Measurements from ENCODE around the gene CYP4B1. TPM values are rescaled to one million over a fixed set of nuclear protein-coding genes. Genes with fewer than 3 reads are reported as not detected.
"Not testable (repeated sequence)": the region's sequence is repeated elsewhere in the genome, so short reads cannot be mapped to it uniquely, and the experiment has no call there.

The CYP4B1 gene
- total RNA-seq, 1 experiment from 2014 or later: 0.24 TPM

- no peak for DNase-seq (ENCODE audit: low spot score)
- H3K9me3 Mint-ChIP-seq: peaks cover 85% of the 10 kb centered on the region
- CTCF ChIA-PET: no interaction called here
- TF ChIP-seq NFYB (CRISPR knock-in tag; conservative IDR thresholded peaks at IDR 0.05; ENCODE audit: low read depth) (no peak), NR3C1 (CRISPR knock-in tag; conservative IDR thresholded peaks at IDR 0.05; ENCODE audit: low read depth) (no peak), FOXP1 (CRISPR knock-in tag; IDR thresholded peaks at IDR 0.05; ENCODE audit: borderline replicate concordance) (no peak), PRRX2 (CRISPR knock-in tag; IDR thresholded peaks at IDR 0.05) (no peak), E2F4 (CRISPR knock-in tag; IDR thresholded peaks at IDR 0.05; ENCODE audit: borderline replicate concordance, low read depth) (no peak), SMAD3 (CRISPR knock-in tag; IDR thresholded peaks at IDR 0.05; ENCODE audit: borderline replicate concordance) (no peak)
- no peak overlapping the region for H3K4me3 Mint-ChIP-seq
- H3K27ac Mint-ChIP-seq: no peak overlapping the region
- H3K27me3 Mint-ChIP-seq (ENCODE audit: low read depth): peaks cover 24% of the 10 kb centered on the region
- no peak for ATAC-seq
- no peaks in the 10 kb centered on the region for H3K4me1 Mint-ChIP-seq
- POLR2A ChIA-PET: no interaction called here
- peaks cover 70% of the 10 kb centered on the region for H3K36me3 Mint-ChIP-seq
Observed at GRCh38 chr1:46772571-46772970, 26.3 kb upstream of the CYP4B1 start.

GRCh38 chr1:46774297-46774696 lies 24.5 kb upstream of the CYP4B1 start:
- H3K36me3 Mint-ChIP-seq: peaks cover 65% of the 10 kb centered on the region
- ATAC-seq: no peak
- no peak for DNase-seq (ENCODE audit: low spot score)
- H3K27me3 Mint-ChIP-seq (ENCODE audit: low read depth): peaks cover 22% of the 10 kb centered on the region
- no peak overlapping the region for H3K27ac Mint-ChIP-seq
- peaks cover 79% of the 10 kb centered on the region for H3K9me3 Mint-ChIP-seq
- TF ChIP-seq NR2C2 (CRISPR knock-in tag; IDR thresholded peaks at IDR 0.05) (no peak), ZNF232 (CRISPR knock-in tag; IDR thresholded peaks at IDR 0.05) (no peak), PRDM15 (CRISPR knock-in tag; IDR thresholded peaks at IDR 0.05) (no peak), ETV6 (CRISPR knock-in tag; IDR thresholded peaks at IDR 0.05) (no peak), FOXP1 (CRISPR knock-in tag; IDR thresholded peaks at IDR 0.05; ENCODE audit: borderline replicate concordance) (no peak), ZNF416 (CRISPR knock-in tag; IDR thresholded peaks at IDR 0.05) (no peak), NR1H2 (CRISPR knock-in tag; IDR thresholded peaks at IDR 0.05) (no peak), TEAD1 (CRISPR knock-in tag; IDR thresholded peaks at IDR 0.05) (no peak), E2F4 (CRISPR knock-in tag; IDR thresholded peaks at IDR 0.05; ENCODE audit: borderline replicate concordance, low read depth) (no peak), MYBL2 (CRISPR knock-in tag; IDR thresholded peaks at IDR 0.05) (no peak), KAT7 (CRISPR knock-in tag; IDR thresholded peaks at IDR 0.05; ENCODE audit: borderline replicate concordance) (no peak), SOX15 (CRISPR knock-in tag; IDR thresholded peaks at IDR 0.05) (no peak), SMAD4 (CRISPR knock-in tag; IDR thresholded peaks at IDR 0.05) (no peak)
- no peaks in the 10 kb centered on the region for H3K4me1 Mint-ChIP-seq
- POLR2A ChIA-PET: no interaction called here
- no peak overlapping the region for H3K4me3 Mint-ChIP-seq
- CTCF ChIA-PET: no interaction called here

- H3K4me3 Mint-ChIP-seq; H3K27ac Mint-ChIP-seq; ATAC-seq; DNase-seq (ENCODE audit: low spot score); CTCF ChIA-PET; H3K4me1 Mint-ChIP-seq: not testable (repeated sequence)
- Mint-ChIP-seq H3K9me3 (peaks cover 82% of the 10 kb centered on the region), H3K27me3 (ENCODE audit: low read depth) (peaks cover 34% of the 10 kb centered on the region), H3K36me3 (peaks cover 69% of the 10 kb centered on the region)
- POLR2A ChIA-PET: interaction anchor here (0.6 kb wide), 1 partner anchor 8 kb away, joined by 5 read pairs; no protein-coding TSS in a partner anchor
Observed at GRCh38 chr1:46778456-46778855, 20.4 kb upstream of the CYP4B1 start.
